ENCODE data around the gene HOMER3.

HOMER3 gene

GRCh38 chr19:18940769-18941627, at the start of gene HOMER3:
Gene HOMER3, minus strand, starts transcription at chr19:18941217. Its CDS starts 2,235 bp downstream, at chr19:18938982.
- DNase-seq, result peak; percentile 72 to 81

- no peak for DNase-seq
These were observed 49.2 kb upstream of the HOMER3 start for GRCh38 chr19:18990128-18990708.

DNA sequence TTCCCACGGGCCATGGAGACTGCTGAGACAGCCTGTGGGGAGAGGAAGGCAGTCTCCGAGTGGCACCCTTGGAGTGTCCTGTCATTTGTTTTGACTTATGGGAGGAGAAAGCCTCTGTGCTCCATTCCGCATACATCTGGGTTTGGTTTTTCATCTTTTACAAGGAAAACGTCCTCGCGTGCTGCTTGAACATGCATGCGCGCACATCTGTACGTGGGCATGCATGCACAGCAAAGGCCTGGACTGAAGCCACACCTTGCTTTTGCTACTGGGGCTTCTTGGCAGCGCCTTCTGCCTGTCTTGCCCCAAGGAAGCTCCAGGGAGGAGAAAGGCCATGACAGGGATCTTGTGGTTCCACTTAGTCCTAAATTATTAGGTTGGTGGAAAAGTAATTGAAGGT, 48.3 kb upstream of the HOMER3 start:
- DNase-seq, result no peak

DNA sequence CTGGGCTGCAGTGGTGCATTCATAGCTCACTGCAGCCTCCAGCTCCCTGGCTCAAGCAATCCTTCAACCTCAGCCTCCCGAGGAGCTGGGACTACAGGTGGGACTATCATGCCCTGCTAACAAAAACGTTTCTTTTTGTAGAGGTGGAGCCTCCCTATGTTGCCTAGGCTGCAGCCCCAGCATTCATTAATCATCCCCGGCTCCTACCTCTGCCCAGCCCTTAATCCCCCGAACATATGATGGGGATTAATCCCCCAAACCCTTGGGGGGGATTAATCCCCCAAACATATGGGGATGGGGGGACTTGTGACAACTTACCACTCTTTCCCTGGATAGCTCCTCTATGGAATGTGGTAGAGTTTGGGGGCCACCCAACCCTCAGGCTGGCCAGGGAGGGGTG, 46.4 kb upstream of the HOMER3 start:
- no peak for DNase-seq

DNA sequence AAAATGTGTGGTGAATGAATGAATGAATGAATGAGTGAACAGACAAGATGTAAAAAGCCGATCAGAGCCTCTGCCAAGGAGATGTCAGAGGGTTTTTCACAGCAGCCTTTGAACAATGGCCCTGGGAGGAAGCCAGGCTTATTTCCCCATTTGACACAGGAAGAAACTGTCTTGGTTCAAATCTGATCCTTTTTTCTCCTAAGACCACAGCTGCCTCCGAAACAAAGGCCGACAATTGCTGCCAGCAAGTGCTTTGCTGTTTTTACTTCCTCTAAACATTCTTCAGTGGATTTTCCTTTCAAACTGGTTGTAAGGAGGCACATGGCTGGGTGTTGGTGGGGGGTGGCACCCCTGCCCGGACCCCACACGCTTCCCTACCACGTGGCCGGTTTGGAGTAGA, 44.2 kb upstream of the HOMER3 start:
- DNase-seq, result peak in 1 of 2 donors; percentile 12

- DNase-seq, result no peak
These were observed 43.2 kb upstream of the HOMER3 start for GRCh38 chr19:18984251-18984650.

DNA sequence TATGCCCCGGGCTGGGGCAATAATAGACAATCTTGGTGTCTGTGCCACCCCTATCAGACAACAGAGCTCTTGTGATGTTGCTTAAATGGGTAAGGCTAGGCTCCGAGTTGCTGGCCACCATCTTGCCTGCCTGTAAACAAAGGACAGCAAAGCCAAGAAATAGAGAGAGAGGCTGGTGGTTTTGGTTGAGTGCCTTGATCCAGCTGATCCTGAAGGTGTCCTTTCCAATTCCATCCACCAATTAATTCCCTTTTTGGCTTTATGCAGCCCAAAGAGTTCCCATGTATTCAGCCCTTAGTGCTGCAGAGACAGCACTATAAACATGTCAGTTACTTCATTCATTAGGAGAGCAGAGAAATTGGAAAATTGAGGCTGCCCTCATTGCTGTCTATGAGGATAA, 41.7 kb upstream of the HOMER3 start:
- DNase-seq, result no peak

DNA sequence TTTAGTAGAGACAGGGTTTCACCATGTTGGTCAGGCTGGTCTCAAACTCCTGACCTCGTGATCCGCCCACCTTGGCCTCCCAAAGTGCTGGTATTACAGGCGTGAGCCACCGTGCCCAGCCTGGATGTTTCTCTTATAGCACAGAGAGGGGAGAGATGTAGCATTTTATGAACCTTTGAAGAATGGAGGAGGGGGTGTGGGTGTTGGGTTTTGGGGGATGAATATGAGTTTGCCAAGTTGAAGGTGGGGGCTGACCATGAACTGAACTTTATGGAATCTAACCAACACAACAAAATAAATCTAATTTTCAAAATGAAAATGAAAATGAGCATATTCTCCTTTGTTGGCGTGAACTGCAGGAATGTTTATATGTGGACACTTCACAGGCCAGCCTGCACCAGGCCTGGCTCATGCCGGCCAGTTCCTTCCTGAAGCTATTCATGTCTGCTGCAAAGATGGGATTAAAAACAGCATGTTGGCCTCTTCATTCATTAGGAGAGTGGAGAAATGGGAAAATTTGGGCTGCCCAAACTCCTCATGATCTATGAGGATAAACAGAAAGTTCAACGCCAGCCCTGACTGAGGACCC, 39.5 kb upstream of the HOMER3 start:
- no peak for DNase-seq

- DNase-seq, result no peak
These were observed 37.6 kb upstream of the HOMER3 start for GRCh38 chr19:18978616-18979015.

- DNase-seq, result no peak
These were observed 34.9 kb upstream of the HOMER3 start for GRCh38 chr19:18975869-18976268.

DNA sequence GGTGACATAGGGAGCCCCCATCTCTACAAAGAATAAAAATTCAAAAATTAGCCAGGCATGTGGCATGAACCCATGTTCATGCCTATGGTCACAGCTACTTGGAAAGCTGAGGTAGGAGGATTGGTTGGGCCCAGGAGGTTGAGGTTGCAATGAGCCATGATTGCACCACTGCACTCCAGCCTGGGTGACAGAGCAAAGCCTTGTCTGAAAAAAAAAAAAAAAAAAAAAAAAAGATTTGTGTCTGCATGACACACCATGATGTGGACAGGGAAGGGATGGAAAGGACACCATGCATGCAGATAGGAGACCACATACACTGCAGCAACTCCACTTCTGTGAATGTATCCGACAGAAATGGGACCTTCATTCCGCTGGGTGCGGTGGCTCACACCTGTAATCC, 34.0 kb upstream of the HOMER3 start:
- no peak for DNase-seq

DNA sequence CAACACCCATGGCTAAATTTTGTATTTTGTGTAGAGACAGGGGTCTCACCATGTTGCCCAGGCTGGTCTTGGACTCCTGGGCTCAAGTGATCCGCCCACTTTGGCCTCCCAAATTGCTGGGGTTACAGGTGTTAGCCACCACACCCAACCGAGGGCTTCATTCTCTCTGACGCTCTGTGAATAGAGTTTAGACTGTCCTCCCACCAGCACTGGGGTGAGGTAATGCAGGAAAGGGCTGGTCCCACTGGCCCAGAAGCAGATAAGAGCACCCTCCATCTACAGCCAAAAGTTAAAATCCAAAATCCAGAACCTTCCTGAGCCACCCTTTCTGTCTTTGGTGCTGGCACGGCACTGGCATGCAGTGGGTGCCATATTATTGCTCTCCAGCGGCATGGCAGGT, 31.8 kb upstream of the HOMER3 start:
- no peak for DNase-seq

DNA sequence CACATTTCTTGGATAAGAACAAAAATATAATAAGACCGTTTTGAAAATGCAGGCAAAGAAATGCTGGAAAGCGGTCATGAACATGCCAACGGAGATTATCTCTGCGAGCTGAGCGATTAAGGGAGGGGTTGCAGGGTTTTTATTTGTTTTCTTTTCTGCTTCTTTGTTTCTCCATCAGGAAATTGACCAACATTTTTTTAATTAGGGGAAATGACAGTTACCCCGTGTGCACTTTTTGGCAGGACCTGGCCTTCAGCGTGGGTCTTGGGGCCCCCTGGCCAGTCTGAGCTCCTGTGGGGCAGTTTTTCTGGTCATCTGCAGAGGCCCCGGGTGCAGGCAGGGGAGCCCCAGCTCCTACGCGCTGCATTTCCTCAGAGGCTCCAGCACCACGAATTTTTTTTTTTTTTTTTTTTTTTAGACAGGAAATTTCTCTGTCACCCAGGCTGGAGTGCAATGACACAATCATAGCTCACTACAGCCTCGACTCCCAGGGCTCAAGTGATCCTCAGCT, 31.3 kb upstream of the HOMER3 start:
- peak in 1 of 2 donors; percentile 4 for DNase-seq

GRCh38 chr19:18969931-18970659, 29.1 kb upstream of the HOMER3 start:
- DNase-seq, result no peak

- DNase-seq, result peak in 1 of 2 donors; percentile 30
These were observed 26.5 kb upstream of the HOMER3 start for GRCh38 chr19:18967358-18968146.

- DNase-seq, result no peak
These were observed 25.3 kb upstream of the HOMER3 start for GRCh38 chr19:18966307-18966706.

- no peak for DNase-seq
These were observed 23.1 kb upstream of the HOMER3 start for GRCh38 chr19:18964121-18964520.

DNA sequence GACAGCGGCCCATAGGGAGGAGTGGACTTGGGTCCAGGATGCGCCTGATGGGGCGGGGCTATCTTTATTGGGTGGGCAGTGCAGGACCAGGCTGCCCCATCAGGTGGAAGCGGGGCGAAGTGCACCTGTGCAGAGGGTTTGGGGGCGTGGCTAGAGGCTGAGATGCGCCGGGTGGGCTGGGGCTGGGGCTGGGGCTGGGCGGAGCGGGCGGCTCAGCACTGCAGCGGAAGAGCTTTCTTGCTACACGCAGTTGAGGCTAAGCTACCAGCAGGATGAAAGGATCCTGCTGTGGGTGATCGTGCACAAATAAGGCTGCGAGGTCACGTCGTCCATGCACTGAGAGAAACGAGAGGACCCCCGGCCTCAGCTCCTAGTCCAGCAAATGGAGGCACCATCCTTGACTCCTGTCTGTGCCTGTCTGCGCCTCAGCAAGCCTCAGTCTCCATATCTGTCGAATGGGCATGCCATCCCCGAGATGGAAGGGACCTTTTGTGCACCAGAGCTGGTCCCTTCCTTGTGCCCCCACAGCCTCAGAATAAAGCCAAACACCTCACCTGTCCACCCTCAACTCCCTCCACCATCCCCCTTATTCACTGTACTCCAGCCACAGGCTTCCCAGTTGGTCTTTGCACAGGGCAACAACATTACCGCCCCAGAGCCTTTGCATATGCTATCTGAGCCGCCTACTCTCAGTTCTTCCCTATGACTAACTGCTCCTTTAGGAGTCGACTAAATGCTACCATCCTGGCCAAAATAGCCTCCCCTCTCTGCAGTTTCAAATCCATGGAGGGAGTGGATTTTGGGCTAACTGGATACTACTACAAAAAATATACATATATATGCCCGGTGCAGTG, 21.0 kb upstream of the HOMER3 start:
- no peak for DNase-seq

DNA sequence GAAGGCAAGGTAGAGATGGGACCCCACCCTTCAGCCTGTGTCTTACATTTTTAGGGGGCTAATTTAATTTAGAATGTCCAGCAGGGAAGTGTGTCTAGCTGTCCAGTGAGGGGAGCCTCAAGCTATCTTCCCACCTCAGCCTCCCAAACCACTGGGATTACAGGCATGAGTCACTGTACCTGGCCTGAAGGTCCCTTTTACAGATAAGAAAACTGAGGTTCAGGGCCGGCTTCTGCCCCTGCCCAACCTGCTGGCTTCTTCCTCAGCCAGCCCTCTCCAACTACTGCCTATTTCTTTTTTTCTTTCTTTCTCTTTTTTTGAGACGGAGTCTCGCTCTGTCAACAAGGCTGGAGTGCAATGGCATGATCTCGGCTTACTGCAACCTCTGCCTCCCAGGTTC, 19.4 kb upstream of the HOMER3 start:
- no peak for DNase-seq

GRCh38 chr19:18955042-18955441, 14.0 kb upstream of the HOMER3 start:
- no peak for DNase-seq

DNA sequence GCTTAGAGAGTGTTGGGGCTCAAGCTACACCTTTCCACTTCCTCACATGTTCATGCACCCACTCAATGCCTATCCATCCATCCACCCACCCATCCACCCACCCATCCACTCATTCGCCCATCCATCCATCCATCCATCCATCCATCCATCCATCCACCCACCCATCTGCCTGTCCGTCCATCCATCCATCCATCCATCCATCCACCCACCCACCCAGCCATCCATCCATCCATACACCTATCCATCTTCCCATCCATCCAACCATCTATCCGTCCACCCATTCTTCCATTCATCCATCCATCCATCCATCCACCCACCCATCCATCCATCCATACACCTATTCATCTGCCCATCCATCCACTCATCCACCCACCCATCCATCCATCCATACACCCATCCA, 13.1 kb upstream of the HOMER3 start:
- no peak for DNase-seq

Data from CD4-positive, alpha-beta T cell treated with Interferon alpha-2 for 1 hour (primary cell).